Kidney epithelial cell (primary cell): ENCODE results near the gene TTC12. TPM values are rescaled to one million over a fixed set of nuclear protein-coding genes. Genes with fewer than 3 reads are reported as not detected.
A peak's percentile ranks its signal among the peaks of the same experiment; 100 is the strongest.

ENCODE experiments used
- DNase-seq: peaks from one replicate; pipeline ENCODE4 v3.0.0-alpha.2; 2010; ENCODE audit warnings: low read depth
- H3K27me3 ChIP-seq: 2 replicates; pipeline ENCODE4 v1.6.0; 2011; ENCODE audit warnings: low read length; ENCODE audit not compliant: control insufficient read depth, insufficient read depth
- H3K36me3 ChIP-seq: 2 replicates; pipeline ENCODE4 v1.5.1; 2011; ENCODE audit warnings: low read length; ENCODE audit not compliant: control insufficient read depth, insufficient read depth
- H3K4me3 ChIP-seq: 2 replicates; pipeline ENCODE4 v1.5.1; 2011; ENCODE audit warnings: low read depth, mild to moderate bottlenecking, control low read depth, low read length
- CTCF ChIP-seq: IDR thresholded peaks from 2 replicates; pipeline ENCODE4 v1.5.1; 2011; ENCODE audit warnings: mild to moderate bottlenecking, moderate library complexity, low read length, control low read depth, inconsistent platforms; ENCODE audit not compliant: insufficient read depth, poor library complexity, severe bottlenecking
- total RNA-seq: library from RNA; depleted of rRNA; stranded (reverse); fragments of >200 nt; gene quantifications from 2 replicates; pipeline ENCODE4 v1.2.3, GENCODE V29; 2015

Gene TTC12
- total RNA-seq, 1 donor from 2014 or later = 17.1 TPM

- Histone ChIP-seq H3K4me3 (no peak overlapping the region), H3K27me3 (peaks cover 9% of the 10 kb centered on the region), H3K36me3 (no peaks in the 10 kb centered on the region)
- no peak for TF ChIP-seq CTCF
- peak; percentile 37 for DNase-seq
Measured at GRCh38 chr11:113401718-113402117, 87.3 kb downstream of the TTC12 start.

- no peak for TF ChIP-seq CTCF
- Histone ChIP-seq H3K27me3 (peaks cover 7% of the 10 kb centered on the region), H3K4me3 (no peak overlapping the region), H3K36me3 (no peaks in the 10 kb centered on the region)
- no peak for DNase-seq
Measured at GRCh38 chr11:113404859-113405430, 90.6 kb downstream of the TTC12 start.

- no peak for TF ChIP-seq CTCF
- Histone ChIP-seq H3K36me3 (no peaks in the 10 kb centered on the region), H3K27me3 (peaks cover 9% of the 10 kb centered on the region), H3K4me3 (no peak overlapping the region)
- no peak for DNase-seq
Measured at GRCh38 chr11:113405724-113406478, 91.5 kb downstream of the TTC12 start.

- DNase-seq = no peak
- Histone ChIP-seq H3K36me3 (no peaks in the 10 kb centered on the region), H3K4me3 (no peak overlapping the region), H3K27me3 (peaks cover 9% of the 10 kb centered on the region)
- no peak for TF ChIP-seq CTCF
Measured at GRCh38 chr11:113407163-113407562, 92.8 kb downstream of the TTC12 start.

GRCh38 chr11:113408206-113408605, 93.8 kb downstream of the TTC12 start:
- TF ChIP-seq CTCF = no peak
- no peak overlapping the region for H3K4me3 ChIP-seq
- DNase-seq = no peak
- H3K36me3 ChIP-seq = no peaks in the 10 kb centered on the region
- peaks cover 9% of the 10 kb centered on the region for H3K27me3 ChIP-seq
